PFSK-1 (cell line): Measurements from ENCODE around the gene ASF1B.

Source experiments
- FOXP2 ChIP-seq: optimal IDR thresholded peaks from 2 replicates; pipeline ENCODE3; 2011; ENCODE audit warnings: borderline replicate concordance, control low read depth, inconsistent platforms; ENCODE audit not compliant: insufficient read depth; ENCODE audit errors: extremely low read length, extremely low read depth
- POLR2AphosphoS5 ChIP-seq: IDR thresholded peaks from 2 replicates; pipeline ENCODE4 v1.6.1; 2012; ENCODE audit warnings: low read depth, mild to moderate bottlenecking, control low read depth, low read length, moderate library complexity
- SIN3A ChIP-seq: IDR thresholded peaks from 2 replicates; pipeline ENCODE4 v1.6.1; 2012; ENCODE audit warnings: mild to moderate bottlenecking, low read length, moderate library complexity, borderline replicate concordance; ENCODE audit not compliant: insufficient read depth
- TAF1 ChIP-seq: IDR thresholded peaks from 2 replicates; pipeline ENCODE4 v1.6.1; 2012; ENCODE audit warnings: low read length, control low read depth, borderline replicate concordance; ENCODE audit not compliant: insufficient read depth
- TF ChIP-seq, protein P1 (sequence below), 2 experiments: IDR thresholded peaks; 2 replicates each; pipeline versions ENCODE4 v1.6.1 to v1.8.0; 2011 to 2012; ENCODE audit warnings: low read depth in 2 of 2, low read length in 2 of 2, control low read depth in 1 of 2, inconsistent platforms in 1 of 2, mild to moderate bottlenecking in 1 of 2, moderate library complexity in 1 of 2; ENCODE audit not compliant: insufficient read depth in 1 of 2

The ASF1B gene

GRCh38 chr19:14093117-14093823, 43.1 kb downstream of the ASF1B start:
- TF ChIP-seq SIN3A (no peak), POLR2AphosphoS5 (no peak), FOXP2 (no peak)
- TF ChIP-seq, protein P1, sequence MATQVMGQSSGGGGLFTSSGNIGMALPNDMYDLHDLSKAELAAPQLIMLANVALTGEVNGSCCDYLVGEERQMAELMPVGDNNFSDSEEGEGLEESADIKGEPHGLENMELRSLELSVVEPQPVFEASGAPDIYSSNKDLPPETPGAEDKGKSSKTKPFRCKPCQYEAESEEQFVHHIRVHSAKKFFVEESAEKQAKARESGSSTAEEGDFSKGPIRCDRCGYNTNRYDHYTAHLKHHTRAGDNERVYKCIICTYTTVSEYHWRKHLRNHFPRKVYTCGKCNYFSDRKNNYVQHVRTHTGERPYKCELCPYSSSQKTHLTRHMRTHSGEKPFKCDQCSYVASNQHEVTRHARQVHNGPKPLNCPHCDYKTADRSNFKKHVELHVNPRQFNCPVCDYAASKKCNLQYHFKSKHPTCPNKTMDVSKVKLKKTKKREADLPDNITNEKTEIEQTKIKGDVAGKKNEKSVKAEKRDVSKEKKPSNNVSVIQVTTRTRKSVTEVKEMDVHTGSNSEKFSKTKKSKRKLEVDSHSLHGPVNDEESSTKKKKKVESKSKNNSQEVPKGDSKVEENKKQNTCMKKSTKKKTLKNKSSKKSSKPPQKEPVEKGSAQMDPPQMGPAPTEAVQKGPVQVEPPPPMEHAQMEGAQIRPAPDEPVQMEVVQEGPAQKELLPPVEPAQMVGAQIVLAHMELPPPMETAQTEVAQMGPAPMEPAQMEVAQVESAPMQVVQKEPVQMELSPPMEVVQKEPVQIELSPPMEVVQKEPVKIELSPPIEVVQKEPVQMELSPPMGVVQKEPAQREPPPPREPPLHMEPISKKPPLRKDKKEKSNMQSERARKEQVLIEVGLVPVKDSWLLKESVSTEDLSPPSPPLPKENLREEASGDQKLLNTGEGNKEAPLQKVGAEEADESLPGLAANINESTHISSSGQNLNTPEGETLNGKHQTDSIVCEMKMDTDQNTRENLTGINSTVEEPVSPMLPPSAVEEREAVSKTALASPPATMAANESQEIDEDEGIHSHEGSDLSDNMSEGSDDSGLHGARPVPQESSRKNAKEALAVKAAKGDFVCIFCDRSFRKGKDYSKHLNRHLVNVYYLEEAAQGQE (IDR thresholded peaks at IDR 0.05; ENCODE audit: insufficient read depth in 1 of 2, low read depth in 2 of 2, low read length in 2 of 2), result no peak

- TF ChIP-seq TAF1, result no peak
- TF ChIP-seq FOXP2, result no peak
- TF ChIP-seq, protein P1 (IDR thresholded peaks at IDR 0.05; ENCODE audit: insufficient read depth in 1 of 2, low read depth in 2 of 2, low read length in 2 of 2), result no peak
- no peak for TF ChIP-seq POLR2AphosphoS5
- TF ChIP-seq SIN3A, result no peak
Observed at GRCh38 chr19:14091813-14092462, 44.5 kb downstream of the ASF1B start.

DNA sequence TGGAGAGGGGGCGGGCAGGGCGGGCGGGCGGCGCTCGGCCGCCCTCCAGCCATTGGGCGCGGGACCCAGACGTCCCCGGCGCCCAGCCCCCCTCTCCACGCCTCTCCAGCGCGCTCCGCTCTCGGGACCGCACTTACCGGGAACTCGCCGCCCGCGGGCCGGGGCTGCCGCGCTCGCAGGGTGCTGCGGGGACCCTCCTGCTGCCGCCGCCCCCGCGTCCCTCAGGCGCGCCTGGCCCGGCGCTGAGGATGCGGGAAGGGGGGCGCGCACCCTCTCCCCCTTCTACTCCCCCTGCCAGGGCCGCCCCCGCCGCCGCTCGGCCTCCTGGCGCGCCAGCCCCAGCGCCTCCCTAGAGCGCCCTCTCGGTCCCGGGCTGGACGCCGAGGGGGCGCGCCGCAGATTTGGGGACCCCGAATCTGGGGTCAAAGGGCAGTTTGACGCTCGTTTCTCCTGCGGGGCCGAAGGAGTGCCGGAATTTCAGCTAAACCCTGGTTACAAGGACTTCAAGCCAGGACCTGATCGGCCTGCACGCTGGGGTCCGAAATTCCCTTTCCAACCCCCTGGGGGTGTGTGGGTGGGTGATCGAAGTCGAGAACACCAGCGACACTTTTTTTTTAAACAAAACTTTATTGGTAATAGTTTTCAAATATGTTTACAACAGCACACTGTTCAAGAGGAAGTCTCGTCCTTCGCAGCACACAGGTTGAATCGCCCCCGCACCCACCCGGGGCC, 45.1 kb downstream of the ASF1B start:
- TF ChIP-seq TAF1, result no peak
- peak; percentile 24; the same call in 1 of the 2 replicates for TF ChIP-seq SIN3A

- TF ChIP-seq TAF1 (no peak), FOXP2 (no peak), POLR2AphosphoS5 (no peak), SIN3A (no peak)
- TF ChIP-seq, protein P1 (IDR thresholded peaks at IDR 0.05; ENCODE audit: insufficient read depth in 1 of 2, low read depth in 2 of 2, low read length in 2 of 2), result no peak
Observed at GRCh38 chr19:14090509-14091080, 45.8 kb downstream of the ASF1B start, which contains the start of gene SAMD1. Gene SAMD1 (minus strand): TSS chr19:14090751.

GRCh38 chr19:14089662-14090508, 46.5 kb downstream of the ASF1B start:
- TF ChIP-seq TAF1 (no peak), FOXP2 (peak; percentile 6), SIN3A (no peak), POLR2AphosphoS5 (no peak)
- TF ChIP-seq, protein P1 (IDR thresholded peaks at IDR 0.05; ENCODE audit: insufficient read depth in 1 of 2, low read depth in 2 of 2, low read length in 2 of 2), result no peak
